ENCODE measurements around the gene OMP.

DNA sequence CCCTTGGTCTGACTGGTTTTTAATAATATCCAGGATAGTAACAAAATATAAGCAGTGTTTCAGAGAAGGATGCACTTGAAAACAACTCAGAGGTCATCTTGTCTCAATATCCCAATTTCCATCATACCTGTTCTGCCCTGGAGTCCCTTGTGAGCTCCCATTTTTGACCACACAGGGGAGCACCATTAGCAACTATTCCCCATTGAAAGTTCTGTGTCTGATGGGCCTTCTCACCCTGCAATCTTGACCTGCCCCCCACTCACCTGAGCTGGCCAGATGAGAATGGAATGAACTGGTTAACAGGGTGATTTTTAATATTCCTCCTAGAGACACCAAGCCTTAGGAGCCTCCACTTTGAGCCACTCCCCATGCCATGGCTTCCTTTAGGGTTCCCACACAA, 39.7 kb upstream of the OMP start:
- TF ChIP-seq POLR2A (IDR thresholded peaks at IDR 0.05) (no peak), POLR2AphosphoS5 (IDR thresholded peaks at IDR 0.05) (no peak)
- TF ChIP-seq, protein P1, sequence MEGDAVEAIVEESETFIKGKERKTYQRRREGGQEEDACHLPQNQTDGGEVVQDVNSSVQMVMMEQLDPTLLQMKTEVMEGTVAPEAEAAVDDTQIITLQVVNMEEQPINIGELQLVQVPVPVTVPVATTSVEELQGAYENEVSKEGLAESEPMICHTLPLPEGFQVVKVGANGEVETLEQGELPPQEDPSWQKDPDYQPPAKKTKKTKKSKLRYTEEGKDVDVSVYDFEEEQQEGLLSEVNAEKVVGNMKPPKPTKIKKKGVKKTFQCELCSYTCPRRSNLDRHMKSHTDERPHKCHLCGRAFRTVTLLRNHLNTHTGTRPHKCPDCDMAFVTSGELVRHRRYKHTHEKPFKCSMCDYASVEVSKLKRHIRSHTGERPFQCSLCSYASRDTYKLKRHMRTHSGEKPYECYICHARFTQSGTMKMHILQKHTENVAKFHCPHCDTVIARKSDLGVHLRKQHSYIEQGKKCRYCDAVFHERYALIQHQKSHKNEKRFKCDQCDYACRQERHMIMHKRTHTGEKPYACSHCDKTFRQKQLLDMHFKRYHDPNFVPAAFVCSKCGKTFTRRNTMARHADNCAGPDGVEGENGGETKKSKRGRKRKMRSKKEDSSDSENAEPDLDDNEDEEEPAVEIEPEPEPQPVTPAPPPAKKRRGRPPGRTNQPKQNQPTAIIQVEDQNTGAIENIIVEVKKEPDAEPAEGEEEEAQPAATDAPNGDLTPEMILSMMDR (IDR thresholded peaks at IDR 0.05), result no peak
